HG02763 (cell line): ENCODE data around the gene CA11.

Experiments used
- ATAC-seq: cut with Tn5 transposase; IDR thresholded peaks from one replicate; pipeline ENCODE4 v1.9.1; 2021; ENCODE audit warnings: mild to moderate bottlenecking, moderate library complexity; ENCODE audit not compliant: unreplicated experiment

The CA11 gene

DNA sequence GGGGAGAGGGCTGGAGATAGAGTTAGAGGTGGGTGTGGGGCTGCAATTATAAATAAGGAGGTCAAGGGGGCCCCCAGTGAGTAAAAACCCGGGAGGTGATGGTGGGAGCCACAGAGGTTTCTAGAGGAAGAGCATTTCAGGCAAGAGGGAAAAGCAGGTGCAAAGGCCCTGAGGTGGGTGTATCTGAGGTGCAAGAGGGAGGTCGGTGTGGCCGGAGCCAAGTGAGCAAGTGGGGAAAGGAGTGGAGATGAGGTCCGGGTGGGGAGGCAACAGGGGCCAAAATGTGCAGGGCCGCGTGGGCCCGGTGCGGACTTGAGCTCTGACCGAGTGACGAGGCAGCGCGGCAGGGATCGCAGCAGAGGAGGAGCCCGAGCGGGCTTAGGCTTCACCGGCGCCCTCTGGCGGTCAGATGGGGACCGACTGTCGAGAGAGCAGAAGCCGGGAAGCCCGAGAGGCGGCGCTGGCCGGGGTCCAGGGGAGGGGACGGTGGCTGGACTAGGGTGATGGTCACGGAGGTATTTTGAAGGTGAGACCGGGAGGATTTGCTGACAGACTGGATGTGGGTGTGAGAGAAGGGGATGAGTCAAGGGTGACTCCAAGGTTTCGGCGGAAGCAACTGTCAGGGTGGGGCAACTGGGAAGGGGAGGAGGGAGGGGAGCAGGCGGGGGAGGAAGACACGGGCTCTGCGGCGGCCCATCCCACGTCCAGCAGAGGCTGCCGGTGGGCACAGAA is 57.2 kb downstream of the CA11 start:
- ATAC-seq = no peak
